H1 (cell line): Measurements from ENCODE around the gene LDLRAD4. TPM values are rescaled to one million over a fixed set of nuclear protein-coding genes. Genes with fewer than 3 reads are reported as not detected.

Experiments
- BRCA1 ChIP-seq: IDR thresholded peaks from 2 replicates; pipeline ENCODE4 v1.6.1; 2012; ENCODE audit warnings: low read depth, low read length, improper control_type of control experiment
- KDM1A ChIP-seq: fragments of 200-600, 300-600 bp; sonication (generic); IDR thresholded peaks from 2 replicates; pipeline ENCODE4 v1.7.1; 2016; ENCODE audit warnings: mild to moderate bottlenecking, low read length, borderline replicate concordance
- RXRA ChIP-seq: IDR thresholded peaks from 2 replicates; pipeline ENCODE4 v1.6.1; 2011; ENCODE audit warnings: low read depth, mild to moderate bottlenecking, low read length, moderate library complexity; ENCODE audit not compliant: insufficient read depth
- polyA plus RNA-seq, 7 experiments: library from polyadenylated mRNA; depleted of rRNA in 3 of 7; stranded (reverse) in 5 of 7; unstranded in 2 of 7; fragments of >200 nt in 5 of 7; fragments of 200-250 nt in 2 of 7; gene quantifications; 1 replicate in 5 of 7; 2 replicates in 1 of 7; 4 replicates in 1 of 7; pipeline versions ENCODE4 v1.2.1 to v1.2.3, GENCODE V29; 2011 to 2013; ENCODE audit warnings: missing spikeins in 2 of 7, mixed read lengths in 2 of 7
- total RNA-seq: library from RNA; stranded (reverse); fragmentation: NEBNext Ultra II Directional; extraction: Animal tissue kit (Norgen Biotek cat#: 25700); gene quantifications from 2 replicates; pipeline ENCODE4 v1.2.1, GENCODE V29; 2021

LDLRAD4 gene
- total and polyA plus RNA-seq, 2 of the 8 experiments (the other 6 are each of a cell fraction or from before 2014, with no cell fraction given), result 0.77 to 1.4 TPM

DNA sequence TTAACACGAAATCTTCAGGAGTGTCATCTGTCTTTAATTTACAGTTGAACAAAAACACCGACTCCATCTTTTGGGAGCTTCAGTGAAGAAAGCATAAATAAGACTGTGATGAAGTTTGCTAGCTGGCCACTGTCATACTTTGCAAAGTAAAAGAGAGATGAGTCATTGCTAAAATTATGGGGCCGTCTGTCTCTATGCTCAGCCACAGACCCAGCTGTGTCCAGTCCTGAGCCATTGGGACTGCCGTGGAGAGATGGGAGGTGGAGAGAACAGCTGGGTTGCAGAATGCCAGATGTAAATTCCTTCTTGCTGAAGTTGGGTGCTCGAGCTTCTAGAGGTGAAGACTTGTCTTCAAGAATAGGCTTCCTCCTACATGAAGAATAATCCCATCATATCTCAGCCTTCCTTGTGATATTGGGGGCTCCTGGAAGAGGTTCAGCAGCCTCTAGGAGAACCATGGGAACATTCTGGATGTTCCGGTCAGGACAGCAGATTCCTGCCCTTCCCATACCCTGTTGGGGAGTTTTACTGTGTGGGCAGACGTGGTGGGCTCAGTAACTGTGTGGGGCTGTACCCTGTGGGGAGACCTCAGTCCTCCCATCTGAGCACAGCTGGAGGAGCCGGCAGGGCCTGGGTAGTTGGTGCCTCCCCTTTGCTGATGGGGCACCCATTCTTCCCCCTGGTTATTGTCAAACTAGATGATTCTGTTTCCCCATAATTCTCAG, 71.1 kb downstream of the LDLRAD4 start (continued):
- TF ChIP-seq BRCA1 (no peak), RXRA (no peak), KDM1A (no peak)
